GM12874 (cell line): ENCODE data around the gene GPR137B.

Experiments
- TF ChIP-seq, protein P1 (sequence below): IDR thresholded peaks from 2 replicates; pipeline ENCODE4 v1.5.1; 2011; ENCODE audit warnings: low read depth, mild to moderate bottlenecking, control low read depth, low read length, moderate library complexity; ENCODE audit not compliant: insufficient read depth

GPR137B gene

DNA sequence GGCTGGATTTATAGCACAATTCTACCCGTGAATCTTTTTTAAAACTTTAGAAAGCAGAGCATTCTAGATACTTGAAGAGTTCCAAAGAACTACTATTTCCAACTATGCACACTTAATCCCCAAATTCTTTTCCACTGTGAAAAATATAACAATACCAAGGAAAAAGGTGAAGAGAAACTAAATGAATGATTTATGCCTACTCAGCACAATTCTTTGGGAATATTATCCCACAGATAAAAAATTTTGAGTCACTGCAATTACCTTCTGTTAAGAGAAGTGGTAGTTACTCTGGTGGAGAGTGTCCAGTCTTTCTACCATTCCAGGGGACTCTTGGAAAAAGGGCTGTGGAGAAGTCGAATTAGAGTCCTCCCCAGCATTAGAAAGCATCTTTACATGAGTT is 100.2 kb downstream of the GPR137B start:
- TF ChIP-seq, protein P1, sequence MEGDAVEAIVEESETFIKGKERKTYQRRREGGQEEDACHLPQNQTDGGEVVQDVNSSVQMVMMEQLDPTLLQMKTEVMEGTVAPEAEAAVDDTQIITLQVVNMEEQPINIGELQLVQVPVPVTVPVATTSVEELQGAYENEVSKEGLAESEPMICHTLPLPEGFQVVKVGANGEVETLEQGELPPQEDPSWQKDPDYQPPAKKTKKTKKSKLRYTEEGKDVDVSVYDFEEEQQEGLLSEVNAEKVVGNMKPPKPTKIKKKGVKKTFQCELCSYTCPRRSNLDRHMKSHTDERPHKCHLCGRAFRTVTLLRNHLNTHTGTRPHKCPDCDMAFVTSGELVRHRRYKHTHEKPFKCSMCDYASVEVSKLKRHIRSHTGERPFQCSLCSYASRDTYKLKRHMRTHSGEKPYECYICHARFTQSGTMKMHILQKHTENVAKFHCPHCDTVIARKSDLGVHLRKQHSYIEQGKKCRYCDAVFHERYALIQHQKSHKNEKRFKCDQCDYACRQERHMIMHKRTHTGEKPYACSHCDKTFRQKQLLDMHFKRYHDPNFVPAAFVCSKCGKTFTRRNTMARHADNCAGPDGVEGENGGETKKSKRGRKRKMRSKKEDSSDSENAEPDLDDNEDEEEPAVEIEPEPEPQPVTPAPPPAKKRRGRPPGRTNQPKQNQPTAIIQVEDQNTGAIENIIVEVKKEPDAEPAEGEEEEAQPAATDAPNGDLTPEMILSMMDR = no peak

DNA sequence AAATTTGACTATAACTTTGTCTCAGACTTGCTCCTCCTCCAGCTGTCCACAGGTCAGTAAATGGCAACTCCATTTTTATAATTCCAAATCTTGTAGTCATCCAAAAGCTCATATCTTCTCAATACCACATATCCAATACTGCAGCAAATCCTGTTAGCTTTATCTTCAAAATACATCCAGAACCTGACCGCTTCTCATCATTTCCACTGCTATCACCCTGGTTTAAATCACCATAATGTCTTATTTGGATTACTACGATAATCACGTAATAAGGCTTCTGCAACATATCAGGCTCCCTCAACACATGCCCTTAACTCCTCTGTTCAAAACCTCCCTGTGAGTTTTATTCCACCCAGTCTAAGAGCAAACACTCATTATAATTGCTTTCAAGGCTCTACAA is 104.9 kb downstream of the GPR137B start:
- TF ChIP-seq, protein P1 = no peak

DNA sequence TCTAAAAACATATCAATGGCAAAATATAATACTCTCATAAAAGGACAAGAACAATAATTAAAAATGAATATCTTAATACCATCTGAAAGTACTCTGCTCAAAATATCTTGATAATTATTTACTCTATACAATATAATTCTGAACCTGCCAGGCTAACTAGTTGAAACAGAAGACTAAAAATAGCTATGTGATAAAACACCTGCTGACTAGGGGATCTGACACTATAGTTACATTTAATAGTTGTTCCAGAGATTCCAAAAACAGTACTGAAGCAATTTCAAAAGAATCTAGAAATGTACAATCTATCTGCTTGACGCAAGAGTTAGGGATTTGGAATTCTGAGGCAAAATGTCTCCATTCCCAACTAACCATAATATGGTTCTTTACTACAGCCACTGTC is 109.2 kb downstream of the GPR137B start:
- TF ChIP-seq, protein P1 = no peak

DNA sequence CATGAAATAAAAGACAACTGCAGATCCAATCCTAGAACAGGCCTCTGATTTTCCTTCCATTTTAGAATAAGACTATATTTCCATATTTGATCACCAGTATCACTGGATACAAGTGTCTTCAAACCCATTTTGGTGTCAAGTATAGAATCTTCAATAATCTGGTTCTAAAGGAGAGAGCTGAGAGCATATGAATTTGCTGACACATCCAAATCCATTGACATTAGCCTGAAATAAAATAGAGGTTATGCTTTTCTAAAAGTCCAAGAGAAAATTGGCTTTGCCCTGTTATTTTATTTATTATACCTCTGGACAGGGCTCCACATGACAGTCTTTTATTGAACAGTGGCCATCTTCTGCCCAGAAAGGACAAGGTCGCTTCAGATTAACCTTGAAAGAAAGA is 110.8 kb downstream of the GPR137B start:
- TF ChIP-seq, protein P1 = no peak

DNA sequence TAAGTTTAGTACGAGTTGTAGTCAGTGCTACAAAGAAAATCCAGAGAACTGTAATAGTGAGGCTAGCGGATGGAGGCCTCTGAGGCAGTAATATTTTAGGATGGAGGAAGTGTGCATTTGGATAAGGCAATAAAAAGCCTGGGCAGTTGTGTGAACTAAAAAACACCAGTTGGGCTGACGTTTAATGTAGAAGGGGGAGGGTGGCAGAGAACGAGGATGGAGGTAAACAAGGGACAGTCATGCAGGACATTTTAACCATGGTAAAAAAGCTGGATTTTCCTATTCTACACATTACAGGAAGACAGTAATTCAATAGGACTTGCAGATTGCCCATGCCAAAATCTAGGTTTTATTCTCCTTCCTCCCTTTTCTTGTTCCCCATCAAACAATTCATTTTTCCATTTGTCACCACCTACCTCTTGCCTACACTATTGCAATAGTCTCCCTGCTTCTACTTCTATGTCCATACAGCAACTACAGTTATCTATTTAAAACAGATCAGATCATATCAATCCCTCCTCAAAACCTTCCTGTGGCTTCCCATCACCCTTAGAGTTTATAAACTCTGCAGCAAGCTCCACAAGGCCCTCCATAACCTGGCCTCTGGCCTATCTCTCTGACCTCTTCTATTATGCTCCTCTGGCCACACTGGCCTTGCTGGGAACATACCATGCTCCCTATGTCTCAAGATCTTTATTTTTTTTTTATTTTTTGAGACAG is 111.7 kb downstream of the GPR137B start:
- TF ChIP-seq, protein P1 = no peak

DNA sequence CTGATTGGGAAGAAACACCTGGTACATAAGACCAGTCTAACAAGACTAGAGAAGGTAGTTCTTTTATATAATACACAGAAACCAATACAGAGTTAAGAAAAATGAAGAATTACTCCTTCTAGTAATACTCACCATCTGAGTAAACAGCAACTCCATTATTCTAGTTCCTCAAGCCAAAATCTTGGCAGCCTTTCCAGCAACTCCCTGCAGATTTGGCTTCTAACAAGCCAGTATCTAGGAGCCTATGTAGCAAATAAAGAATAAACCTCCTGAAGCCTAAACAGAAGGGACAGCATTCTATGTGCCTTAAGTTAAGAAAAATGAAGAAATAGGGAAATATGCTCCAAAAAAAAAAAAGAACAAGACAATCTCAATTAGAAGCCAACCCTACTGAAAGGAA is 114.9 kb downstream of the GPR137B start:
- TF ChIP-seq, protein P1 = no peak

DNA sequence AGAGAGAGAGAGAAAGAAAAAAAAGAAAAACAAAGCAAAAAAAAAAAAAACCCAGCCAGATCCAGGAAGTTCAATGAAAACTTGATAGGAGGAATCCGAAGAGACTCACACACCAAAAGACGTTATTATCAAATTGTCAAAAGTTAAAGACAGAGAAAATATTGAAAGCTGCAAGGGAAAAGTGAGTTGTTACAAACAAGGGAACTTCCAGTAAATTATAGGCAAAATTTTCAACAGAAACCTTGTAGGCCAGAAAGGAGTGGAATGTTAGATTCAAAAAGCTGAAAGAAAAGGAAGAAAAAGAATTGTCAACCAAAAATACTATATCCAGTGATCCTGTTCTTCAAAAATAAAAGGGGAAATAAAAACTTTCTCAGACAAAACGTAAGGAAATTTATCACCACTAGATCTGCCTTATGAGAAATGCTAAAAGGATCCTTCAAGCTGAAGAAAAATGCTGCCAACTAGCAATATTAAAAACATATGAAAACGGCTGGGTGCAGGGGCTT is 115.8 kb downstream of the GPR137B start:
- TF ChIP-seq, protein P1 = no peak
